GM10847 (cell line): ENCODE data around the gene SERPINH1.

Experiments used
- POLR2A ChIP-seq: IDR thresholded peaks from 2 replicates; pipeline ENCODE4 v1.6.1; 2011; ENCODE audit not compliant: insufficient read length; ENCODE audit errors: extremely low read depth

Gene SERPINH1

DNA sequence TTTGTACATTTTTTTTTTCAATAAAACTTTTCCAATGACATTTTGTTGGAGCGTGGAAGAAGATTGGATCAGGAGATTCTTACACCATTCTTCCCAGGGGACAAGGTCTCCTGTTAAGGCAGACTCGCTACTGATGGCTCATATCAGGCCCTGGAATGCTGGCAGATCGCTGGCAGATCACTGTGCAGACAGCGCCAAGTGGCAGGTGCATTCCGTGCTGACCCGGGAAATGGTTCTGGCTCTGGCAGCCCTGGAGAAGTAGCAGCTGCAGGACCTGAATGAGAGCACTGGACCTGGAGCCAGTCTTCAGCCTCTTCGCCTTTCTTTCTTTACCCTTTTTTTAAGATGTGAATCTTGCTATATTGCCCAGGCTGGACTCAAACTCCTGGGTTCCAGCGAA is 10.7 kb downstream of the SERPINH1 start:
- TF ChIP-seq POLR2A = no peak

DNA sequence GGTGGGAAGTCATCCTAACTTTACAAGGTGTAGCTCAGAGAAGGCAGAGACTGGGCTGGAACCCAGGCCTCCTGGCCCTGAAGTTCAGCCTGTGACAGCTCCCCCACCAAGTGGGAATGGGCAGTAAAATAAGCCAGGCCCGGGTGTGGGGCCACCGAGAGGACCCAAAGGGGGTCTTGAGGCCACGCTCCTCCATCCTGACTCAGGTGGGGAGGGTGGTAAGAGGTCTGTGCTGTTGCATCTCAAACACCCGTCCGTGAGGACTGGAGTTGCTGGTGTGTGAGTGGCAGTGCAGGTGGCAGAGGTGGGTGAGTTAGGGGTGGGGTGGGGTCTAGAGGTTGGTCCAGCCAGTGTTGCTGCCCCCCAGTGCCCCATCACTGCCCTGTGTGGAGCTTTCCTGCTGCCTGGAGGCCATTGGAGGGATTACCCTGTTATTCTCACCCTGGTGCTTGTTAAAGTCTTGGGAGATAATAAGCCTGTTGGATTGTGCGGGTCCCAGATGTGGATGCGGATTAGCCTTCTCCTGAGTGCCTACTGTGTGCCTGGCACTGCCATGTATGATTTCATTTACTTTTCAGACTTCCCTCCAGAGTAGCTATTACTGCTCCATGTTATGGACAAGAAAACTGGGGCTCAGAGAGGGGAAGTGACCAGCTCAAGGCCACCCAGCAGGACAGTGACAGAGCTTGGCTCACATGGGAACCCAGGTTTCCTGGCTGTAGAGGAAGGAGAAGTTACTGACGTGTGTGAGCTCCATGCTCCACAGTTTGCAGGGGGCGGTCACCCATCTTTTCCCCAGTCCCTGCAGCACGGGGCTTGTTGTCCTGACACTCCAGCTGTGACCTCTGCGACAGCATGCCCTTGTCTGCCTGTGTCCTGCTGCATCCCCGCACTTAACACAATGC is 12.9 kb downstream of the SERPINH1 start:
- TF ChIP-seq POLR2A = no peak

DNA sequence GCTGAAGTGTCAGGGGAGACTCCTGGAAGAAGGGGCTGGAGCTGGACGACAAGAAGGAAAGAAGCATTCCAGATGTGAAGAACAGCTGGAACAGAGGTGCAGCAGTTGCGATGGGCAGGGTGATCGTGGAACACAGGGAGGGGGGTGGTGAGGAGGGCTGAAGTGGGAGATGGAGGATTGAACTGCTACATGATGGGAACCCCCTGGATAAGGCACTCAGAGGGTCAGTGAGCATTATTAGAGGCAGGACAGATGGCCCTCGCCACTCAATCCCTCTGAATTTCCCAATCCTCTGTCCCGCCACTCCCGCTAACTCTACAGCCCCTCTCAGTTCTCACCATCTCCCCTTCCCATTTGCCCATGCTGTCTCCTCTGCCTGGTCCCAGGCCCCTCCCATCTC is 14.0 kb downstream of the SERPINH1 start:
- no peak for TF ChIP-seq POLR2A

DNA sequence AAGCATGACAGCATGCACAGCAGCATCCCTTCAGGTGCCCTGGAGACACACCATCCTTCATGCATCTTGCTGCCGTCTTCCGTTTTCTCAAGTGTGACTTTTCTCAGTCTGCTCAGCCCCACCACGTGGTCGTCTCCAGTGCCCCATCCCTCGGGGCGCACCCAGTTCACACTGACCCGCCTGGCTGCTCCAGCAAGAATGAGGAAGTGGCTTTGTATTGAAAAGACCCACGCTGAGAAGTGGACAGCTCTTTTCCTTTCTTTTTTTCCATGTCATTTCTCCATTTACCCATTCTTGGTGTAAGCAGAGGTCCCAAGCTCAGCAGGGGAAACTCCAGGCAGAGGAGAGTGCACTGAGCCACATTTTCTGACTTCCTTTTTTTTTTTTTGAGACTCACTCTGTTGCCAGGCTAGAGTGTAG is 14.5 kb downstream of the SERPINH1 start:
- TF ChIP-seq POLR2A = no peak

DNA sequence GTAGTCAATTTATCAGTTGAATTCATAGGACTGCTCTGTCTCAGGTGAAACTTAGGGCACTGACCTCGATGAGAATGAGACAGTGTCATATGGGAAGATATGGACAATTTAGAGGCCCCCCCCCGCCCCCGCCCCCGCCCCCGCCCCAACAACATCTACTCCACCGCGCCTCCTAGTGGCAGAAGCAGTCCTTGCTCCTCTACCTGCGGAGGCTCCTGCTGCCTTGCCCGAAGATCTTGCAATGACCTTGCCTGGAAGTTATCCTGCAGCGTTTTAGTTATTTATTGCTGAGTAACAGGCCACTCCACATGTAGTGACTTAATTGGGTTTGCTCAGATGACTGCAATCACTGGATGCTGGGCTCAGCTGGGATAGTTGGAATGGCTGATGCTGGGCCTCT is 15.2 kb downstream of the SERPINH1 start:
- no peak for TF ChIP-seq POLR2A

DNA sequence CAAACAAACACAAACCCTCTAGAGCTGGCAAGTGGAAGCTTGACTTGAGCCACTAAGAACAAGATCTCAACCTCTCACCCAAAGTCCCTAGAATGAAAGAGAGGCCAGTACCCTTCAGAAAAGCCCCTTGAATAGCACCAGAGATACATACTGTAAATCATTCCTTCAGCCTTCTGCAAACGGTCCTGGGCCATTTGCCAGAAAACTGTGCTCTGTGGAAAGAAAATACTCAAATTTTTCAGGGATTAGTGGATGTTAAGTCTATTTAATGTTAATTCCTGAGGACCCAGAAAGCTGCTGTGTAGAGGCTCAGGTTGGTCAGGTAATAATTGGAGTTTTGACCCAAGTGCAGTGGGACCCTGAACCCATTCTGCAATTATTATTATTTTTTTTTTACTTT is 16.9 kb downstream of the SERPINH1 start:
- no peak for TF ChIP-seq POLR2A

DNA sequence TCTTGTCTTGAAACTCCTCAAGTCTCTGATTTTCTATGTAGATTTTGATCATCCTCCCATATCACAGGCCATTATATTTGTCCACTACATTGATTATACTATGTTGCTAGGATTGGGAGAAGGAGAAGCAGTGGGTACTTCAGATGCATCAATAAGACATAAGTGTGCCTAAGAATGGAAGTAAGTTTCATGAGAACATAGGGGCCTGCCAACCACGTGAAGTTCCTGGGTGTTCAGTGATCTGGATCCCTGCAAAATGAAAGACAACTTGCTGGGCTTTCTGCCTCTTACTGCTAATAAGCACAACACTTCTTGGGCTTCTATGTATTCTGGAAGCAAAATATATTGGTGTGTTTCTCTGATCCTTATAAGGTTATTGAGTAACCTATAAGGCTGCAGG is 17.8 kb downstream of the SERPINH1 start:
- no peak for TF ChIP-seq POLR2A

DNA sequence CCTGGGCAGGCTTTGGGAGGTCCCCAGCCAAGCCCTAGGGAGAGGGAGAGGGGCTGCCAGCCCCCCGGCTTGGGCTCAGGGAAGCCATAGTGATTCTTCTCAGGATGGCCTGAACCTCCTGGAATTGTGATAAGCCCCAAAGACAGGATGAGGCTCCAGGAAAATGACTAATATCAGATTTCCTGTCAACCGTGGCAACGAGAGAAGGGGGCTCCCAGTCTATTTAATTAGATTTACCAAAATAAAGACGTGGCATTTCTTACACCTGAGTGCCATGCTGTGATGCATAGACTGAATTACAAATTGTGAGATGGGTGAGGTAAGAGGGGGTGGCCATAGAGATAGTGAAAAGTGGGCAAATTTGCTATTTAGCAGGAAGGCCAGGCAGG is 20.4 kb downstream of the SERPINH1 start:
- TF ChIP-seq POLR2A = no peak

DNA sequence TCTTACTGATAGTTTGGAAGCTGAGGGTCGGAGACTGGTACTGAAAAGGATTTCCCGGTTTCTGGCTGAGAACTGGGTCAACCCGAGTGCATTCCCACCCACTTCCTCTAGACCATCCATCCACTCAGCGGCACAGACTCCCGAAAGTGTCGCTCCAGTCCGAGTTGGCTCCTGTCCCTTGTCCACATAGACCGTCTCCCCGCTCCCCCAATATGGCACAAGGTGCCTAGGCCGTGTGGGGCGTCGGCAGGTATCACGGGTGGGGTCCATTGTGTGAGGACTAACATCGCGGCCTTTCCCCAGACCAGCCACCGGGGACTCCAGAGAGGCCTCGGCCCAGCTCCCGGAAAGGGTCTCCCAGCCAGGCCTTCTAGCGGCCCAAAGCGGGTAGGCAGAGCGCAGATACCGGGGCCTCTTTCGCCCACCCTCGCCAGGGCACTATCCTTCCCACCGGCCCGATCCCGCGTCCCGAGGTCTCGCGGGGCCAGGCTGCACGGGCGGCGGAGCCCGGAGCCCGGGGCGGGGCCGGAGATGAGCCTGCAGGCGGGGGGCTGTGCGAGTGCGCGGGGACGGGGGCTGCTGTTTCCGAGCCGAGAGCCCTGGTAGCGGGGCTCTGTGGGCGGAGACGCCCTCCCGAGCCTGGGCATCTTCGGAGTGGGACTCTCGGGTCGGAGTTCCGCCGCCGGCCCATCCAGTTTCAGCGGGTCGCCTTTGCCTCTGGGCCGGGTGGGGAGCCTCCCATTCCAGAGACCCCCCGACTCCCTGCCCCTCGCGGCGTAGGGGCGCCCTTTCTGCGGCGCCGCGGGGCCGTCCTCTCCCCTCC is 21.1 kb downstream of the SERPINH1 start:
- TF ChIP-seq POLR2A = peak; percentile 51

DNA sequence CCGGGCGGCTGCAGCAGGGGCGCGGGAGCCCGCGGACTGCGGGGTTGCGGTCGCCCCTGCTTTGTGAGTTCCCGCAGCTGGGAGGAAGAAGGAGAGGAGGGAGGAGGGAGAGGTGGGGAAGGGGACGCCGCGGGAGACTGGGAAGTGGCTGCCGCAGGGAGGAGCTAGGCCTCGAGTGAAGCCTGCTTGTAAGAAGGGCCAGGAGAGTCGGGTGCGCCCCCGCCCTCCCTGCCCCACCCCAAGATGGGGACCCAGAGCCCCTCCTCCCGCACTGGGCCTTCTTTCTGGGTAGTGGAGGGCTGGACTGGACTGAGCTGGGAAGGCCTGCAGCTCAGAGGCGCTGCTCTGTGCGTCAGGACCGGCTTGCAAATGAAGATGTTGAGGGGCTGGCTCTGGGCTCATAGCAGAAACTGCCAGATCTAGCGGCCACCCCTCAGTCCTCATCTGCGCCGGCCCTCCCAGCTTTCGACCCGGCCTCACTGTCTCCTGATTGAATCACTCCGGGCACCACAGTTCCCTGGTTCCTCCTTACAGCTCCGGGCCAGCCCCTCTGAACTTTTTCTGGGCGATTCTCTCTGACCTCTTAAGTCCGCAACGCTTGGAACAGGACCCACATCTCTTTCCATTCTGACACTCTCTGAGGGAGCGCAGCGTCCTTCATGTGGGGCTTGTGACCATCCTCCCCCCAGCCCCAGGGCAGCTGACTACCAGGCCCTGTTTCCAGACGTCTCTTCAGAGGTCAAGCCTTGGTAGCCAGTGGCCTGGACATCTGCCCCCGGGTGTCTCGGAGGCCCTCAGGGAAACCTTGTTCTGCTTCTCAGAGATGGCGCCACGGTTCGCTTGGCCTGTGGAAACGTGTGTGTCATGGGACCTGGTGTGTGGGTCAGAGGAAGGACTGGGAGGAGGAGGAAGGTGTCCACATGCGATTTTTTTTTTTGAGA is 21.9 kb downstream of the SERPINH1 start:
- no peak for TF ChIP-seq POLR2A

DNA sequence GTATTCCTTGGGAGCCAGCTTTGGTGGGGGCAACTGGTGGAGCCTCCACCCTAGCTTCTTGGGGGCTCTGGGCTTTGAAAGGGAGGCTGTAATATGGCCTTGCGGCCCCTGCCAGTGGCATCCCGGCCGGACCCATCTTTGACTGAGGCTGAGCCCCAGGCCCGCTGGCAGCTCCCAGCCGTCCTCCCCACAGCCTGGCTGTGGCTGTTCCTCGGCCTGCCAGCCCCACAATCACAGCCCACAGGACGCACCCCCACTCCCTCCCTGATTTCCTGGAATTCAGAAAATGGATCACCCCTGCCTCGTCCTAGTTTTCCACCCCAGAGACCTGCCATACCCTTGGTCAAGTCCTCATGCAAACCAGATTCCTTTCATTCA is 23.2 kb downstream of the SERPINH1 start:
- TF ChIP-seq POLR2A = no peak

DNA sequence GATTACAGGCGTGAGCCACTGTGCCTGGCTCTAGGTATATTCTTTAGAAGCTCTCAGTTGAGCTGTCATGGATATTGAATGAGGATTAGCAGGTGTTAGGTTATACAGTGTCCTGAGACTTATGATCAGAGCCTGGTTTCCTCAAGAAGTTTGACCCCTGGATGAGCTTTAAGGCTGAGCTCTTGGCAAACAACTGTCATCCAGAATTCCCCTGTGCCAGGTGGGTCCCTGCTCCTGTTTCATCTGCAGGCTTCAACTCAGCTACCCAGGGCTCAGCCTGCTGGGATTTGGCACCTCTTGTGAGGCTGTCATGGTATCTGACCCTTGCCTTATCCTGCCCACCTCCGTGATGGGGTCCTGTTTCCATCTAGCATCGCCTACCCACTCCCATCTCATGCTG is 24.3 kb downstream of the SERPINH1 start:
- no peak for TF ChIP-seq POLR2A

DNA sequence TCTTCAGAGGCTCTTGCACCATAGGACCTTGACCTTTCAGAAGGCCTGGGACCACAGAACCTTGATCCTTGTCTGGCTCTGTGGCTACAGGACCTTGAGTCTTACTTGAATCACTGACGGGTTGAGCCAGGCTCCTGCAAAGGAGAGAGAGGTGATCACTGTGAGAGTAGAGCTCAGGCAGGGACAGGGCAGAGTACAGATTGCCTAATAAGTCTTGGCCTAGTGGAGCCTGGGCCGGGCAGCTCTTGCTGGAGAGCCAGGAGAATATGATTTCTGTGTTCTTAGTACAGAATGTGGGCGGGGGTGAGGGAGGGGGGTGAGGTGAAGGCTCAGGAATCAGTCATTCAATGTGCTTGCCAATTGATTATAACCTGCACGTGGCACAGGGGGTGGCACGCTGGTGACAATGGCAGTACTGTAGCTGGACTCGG is 26.0 kb downstream of the SERPINH1 start:
- no peak for TF ChIP-seq POLR2A

DNA sequence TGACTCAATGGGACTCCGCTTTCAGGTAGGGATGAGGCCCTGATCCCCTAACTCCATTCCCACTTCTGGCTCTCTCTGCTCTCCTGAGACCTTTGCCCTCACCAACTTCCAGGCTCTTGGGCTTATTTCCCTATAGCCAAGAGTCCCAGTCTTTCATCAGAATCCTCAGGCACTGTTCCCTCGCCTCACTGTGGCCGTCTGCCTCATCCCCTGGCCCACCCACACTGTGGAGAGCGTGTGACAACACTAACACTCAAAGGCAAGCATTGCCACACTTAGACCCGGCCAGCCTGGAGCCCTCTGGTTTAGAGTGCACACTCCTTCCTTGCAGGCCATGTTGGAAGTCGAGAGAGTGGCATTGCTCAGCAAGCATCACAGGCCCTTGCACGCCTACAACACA is 27.0 kb downstream of the SERPINH1 start:
- no peak for TF ChIP-seq POLR2A

DNA sequence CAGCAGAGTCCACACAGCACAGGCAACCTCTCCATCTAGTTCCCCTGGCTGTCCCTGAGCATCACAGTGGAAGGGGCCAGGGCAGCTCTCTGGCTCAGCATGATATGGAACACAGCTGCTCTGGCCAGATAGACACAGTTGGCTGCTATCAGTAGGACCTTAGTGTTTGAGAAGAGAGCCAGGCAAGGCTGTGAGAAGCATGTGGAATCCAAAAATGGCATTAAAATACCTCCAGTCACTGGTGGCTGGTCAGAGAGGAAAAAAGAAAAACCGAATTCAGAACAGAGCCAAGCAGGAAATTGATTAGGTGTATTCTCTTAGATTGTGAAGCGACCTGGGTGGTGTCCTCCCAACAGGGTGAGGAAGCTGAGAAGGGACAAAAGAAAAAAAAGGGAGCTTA is 27.9 kb downstream of the SERPINH1 start:
- no peak for TF ChIP-seq POLR2A
